HG02870 (cell line): ENCODE results near the gene PRR5.

Source experiments
- ATAC-seq: cut with Tn5 transposase; IDR thresholded peaks from one replicate; pipeline ENCODE4 v1.9.1; 2021; ENCODE audit warnings: mild to moderate bottlenecking, moderate library complexity; ENCODE audit not compliant: unreplicated experiment

PRR5 gene

DNA sequence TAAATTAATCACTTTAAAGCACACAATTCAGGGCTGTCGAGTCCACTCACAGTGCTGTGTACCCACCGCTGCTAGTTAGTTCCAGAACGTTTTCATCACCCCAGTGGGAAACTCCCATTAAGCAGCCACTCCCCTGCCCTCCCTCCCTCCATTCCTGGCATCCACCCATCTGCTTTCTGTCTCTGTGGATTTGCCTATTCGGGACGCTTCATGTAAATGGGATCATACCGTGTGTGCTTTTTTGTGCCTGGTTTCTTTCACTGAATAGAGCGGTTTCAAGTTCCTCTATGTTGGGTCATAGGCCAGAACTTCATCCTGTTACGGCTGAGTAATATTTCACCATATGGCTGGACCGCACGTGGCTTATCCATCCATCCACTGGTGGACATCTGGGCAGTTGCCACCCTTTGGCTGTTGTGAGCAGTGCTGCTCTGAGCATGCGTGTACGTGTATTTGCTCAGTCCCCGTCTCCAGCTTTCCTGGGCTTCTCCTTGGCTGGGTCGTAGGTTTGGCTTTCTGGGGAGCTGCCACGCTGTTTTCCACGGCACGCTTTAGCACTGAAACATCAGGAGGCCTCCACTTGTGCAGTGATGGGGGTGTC lies 80.5 kb downstream of the PRR5 start:
- no peak for ATAC-seq

DNA sequence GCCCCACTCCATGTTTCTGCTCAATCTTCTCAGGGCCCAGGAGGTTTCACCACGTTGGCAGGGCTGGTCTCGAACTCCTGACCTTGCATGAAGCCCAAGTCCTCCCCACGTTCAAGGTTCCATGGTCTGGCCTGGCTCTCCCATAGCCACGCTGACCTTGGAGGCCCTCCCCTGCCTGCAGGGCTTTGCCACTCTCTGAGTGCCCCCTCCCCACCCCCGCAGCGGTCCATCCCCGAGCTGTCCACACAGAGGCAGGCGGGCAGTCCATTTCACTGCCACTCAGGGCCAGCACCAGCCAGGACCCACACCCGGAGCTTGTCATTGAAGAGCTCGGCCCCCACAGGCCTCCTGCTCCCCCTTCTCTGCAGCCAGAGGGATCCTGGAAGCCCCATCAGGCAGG lies 81.1 kb downstream of the PRR5 start:
- no peak for ATAC-seq

DNA sequence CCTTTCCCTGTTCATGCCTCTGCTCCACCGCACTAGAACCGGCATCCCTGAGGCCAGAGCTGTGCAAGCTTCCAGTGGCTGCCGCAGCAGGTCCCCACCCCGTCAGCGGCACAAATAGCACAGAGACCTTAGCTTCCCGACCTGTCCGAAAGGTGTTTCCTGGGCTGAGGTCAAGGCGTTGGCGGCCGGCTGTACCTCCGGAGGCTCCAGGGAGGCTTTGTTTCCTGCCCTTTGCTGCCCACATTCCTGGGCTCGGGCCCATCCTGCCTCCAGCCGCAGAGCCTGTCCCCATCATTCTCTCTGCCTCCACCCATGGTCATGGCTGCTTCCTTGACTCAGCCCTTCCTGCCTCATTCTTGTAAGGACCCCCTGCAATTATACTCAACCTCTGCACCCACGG lies 81.6 kb downstream of the PRR5 start:
- ATAC-seq = no peak

DNA sequence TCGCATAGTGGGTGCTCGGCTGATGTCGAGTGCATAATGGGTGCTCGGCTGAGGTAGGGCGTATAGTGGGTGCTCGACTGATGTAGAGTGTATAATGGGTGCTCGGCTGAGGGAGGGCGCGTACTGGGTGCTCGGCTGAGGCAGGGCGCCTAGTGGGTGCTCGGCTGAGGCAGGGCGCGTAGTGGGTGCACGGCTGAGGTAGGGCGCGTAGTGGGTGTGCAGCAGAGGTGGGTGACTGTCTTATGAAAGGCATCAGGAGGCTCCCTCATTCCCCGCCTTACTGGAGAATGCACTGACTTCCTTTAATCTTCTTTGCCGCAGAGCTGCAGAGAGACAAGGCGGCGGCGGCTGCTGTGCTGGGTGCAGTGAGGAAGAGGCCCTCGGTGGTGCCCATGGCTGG lies 84.1 kb downstream of the PRR5 start:
- ATAC-seq = no peak

GRCh38 chr22:44786610-44787009 lies 84.6 kb downstream of the PRR5 start:
- ATAC-seq = no peak
